HG03558 (cell line): ENCODE results near the gene SLC6A6.

ENCODE experiments used
- ATAC-seq: cut with Tn5 transposase; IDR thresholded peaks from one replicate; pipeline ENCODE4 v1.9.1; 2021; ENCODE audit warnings: moderate number of reproducible peaks; ENCODE audit not compliant: unreplicated experiment; ENCODE audit errors: extremely low read depth

Gene SLC6A6

DNA sequence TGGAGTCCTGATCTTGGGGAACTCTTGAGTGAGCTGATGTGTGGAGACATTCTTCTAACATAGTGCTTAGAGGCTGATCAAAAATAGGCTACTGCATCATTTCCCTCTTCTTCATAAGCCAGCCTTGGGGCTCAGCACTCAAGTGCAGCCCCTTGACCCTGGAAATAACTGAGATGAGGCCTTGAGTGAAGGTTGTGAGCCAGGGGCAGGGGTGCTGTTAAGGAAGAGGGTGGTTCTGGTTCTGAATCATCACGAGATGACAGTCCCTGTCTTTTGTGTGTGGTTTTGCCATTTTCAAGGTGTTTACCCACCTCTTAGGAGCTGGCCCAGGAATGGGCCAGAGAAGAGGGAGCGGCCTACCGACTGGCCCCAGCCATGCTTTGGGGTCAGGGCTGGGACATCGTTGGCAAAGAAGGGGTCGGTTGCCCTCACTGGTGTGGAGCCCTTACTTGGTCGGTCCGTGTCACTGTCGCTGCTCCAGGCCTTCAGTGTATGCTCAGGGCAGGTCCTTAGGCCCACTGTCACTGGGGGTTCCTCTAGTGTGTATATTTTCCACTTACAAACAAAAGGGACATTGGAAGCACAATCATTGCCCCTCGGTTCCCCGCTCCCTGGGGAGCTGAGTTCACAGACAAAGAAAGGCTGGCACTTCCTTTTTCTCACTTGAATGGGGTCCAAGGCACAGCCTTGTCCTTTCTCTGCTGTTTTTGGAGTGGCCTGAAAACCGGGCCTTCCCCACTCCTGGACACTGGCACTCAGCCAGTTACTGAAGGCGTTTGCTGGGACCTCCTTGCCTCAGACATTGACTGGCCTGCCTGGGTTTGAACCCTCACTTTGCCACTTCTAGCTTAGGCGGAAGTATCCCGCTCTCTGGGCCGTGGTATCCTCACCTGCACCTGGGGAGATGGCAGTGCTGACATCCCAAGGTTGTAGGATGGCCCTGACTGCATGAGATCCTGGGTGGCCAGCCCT is 46.6 kb downstream of the SLC6A6 start:
- no peak for ATAC-seq

DNA sequence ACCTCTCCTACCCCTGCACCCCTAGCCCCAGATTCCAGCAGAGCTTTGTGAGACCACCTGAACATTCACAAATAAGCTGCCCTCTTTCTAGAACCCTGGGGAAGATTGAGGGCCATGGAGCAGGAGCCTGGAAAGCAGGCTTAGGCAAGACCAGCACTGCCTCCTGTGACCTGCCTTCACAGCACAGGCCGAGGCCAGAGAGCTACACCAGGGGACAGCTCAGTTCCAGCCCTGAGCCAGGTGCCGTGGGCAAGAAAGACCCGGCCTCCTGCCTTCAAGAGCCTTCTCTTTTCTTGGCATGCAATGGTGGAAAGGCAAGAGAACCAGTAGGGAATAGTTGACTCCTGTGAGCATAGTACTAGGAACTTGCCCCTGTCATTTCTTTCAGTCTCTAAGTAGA is 48.1 kb downstream of the SLC6A6 start:
- ATAC-seq = no peak

- no peak for ATAC-seq
These were observed 48.7 kb downstream of the SLC6A6 start for GRCh38 chr3:14450922-14451606.

DNA sequence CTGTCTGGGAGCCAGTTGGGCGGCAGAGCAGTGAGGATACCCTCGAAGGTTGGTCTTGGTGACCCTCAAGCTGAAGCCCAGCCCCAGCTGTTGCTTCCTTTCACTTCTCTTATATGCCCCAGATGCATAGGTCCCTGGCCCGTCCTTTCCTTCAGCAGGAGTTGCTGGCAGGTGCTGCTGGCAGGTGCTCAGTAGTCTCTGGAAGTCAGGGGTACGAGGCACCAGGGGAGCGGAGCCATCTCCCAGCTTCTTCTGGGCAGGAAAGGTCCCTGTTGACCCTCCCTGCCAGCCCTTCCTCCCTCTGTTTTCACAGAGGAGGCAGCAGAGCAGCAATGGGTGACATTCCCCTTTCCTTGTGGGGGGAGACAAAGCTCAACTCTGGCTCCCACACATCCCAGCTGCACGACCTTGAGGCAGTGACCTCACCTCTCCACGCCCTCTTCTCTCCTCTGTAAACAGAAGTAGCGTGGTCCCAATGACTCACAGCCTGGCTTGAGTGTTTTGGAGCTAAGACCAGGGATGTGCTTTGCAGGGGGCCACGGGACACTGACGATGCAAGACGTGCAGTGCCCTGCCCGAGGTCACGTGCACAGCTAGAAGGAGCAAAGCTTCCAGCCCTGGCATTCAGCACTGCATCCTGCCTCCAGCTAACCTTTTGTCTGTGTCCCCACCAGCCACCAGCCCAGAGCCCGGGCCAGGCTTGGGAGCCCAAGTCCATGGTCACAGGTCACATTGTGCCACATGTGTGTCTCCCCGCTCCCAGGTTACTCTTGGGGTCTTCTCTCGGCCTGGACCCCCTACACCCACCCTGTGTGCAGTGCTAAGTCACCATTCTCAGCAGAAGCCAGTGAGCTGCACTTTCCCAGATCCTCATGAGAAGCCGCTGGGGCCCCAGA is 49.7 kb downstream of the SLC6A6 start:
- ATAC-seq = no peak

- ATAC-seq = no peak
These were observed 50.6 kb downstream of the SLC6A6 start for GRCh38 chr3:14452740-14453710.

GRCh38 chr3:14453876-14454638 is 51.7 kb downstream of the SLC6A6 start:
- ATAC-seq = no peak

DNA sequence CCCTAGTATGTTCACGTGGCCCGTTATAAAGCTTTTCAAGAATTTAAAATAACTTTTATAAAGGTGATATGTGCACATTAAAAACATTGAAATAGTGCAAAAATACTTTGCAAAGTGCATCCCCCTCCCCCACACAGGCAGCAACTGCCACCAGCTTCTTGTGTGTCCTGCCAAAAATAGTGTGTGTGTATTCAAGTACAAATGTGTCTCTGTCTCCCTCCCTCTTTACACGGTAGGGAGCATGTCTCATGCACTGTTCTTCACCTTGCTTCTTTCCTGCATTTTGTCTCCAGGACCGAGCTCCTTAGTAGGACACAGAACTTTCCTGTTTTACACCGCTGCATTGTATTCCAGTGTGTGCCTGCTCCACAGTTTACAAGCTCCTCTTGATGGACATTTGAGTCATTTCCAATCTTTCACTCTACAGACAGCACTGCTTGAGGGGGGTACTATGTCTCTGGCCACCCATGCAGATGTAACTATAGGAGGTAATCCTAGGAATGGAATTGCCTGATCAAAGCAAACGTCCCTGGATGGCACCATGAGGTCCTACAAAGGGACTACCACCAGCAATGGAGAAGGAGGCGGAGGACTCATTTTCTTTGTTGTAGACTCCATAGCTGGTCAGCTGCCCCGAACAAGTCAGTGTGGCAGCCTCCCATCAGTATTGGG is 52.4 kb downstream of the SLC6A6 start:
- no peak for ATAC-seq

GRCh38 chr3:14455571-14456317 is 53.3 kb downstream of the SLC6A6 start:
- no peak for ATAC-seq

- ATAC-seq = no peak
These were observed 54.4 kb downstream of the SLC6A6 start for GRCh38 chr3:14456794-14457193.

DNA sequence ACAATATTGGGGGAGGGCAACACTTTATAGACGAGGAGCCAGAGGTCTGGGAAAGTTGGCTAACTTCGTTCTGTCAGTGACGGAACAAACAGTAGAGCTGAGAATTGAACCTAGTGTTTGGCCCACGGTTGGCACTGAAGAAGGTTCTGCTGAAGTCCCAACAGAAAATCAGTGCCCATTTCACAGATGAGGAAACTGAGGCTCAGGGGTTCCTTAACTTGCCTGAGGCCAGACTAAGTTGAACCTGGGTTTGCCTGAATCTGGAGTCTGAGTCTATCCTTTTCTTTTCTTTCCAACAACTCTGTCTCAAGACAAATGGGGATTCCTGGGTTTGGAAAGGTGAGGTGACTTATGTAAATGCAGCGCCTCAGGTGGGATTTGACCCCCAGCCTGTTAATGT is 55.1 kb downstream of the SLC6A6 start:
- no peak for ATAC-seq

DNA sequence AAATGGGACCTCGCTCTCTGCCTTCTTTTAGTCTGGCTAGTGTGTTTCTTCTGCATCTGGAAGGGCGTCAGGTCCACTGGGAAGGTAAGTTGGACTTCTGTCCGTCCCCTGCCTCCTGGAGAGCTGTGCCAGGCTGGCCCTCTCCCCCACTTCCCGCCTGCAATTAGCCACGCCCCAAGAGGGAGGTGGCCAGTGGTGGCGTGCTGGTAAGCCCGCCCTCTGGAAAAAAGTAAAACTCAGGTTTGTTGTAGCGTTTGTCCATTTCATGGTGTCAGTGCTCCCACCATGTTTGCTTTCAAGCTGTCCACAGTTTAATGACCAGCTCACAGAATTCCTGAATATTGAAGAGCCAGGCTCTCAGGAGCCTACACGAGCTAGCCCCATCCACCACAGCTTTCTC is 55.6 kb downstream of the SLC6A6 start:
- no peak for ATAC-seq

DNA sequence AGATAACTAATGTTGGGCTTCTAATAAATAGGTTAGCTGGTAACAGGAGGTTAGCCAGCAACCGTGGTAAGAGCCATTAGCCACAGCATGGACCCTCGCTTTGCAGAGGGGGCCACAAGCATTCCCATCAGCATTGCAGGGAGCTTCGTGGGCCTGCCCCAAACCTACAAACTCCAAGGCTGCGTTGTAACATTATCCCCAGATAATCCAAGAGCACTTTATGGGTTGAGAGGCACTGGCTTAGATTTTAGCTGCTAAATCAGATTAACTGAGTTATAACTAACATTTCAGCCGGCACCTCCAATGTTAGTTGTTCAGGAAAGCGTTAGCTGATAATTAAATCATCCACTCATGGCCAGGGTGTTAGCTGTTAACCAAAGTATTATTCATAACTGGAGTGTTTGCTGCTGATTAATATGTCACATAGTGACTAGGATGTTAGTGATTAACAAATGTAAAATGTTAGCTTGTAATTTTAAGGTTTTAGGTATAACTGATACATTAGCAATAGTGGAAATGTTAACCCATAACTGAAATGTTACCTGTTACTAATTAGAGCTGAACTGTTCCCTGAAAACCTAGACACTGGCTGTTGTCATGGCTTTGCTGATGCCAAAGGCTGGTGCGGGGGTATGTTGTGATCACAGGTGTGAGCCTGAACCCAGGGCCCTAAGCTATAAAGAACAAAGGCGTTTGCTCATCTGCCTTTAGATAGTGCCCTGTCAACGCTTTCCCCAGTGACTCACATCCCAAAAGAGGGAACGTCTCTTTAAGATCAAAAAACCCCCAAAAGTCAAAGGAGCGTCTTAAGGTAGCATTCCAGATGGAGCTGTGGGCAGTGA is 56.2 kb downstream of the SLC6A6 start:
- no peak for ATAC-seq

GRCh38 chr3:14459384-14459783 is 57.0 kb downstream of the SLC6A6 start:
- no peak for ATAC-seq

DNA sequence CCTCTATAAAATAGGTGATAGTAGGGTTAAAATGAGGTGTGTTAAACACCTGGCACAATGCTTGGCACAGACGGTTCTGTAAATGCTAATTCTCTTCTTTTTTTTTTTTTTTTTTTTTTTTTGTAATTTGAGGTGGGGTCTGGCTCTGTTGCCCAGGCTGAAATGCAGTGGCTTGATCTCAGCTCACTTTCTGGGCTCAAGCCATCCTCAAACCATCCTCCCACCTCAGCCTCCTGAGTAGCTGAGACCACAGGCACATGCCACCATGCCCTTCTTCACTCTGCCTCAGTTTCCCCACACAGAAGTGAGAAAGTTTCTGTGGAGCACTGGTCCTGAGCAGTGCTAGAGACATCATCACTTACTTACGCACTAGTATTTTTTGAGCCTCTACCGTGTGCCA is 57.4 kb downstream of the SLC6A6 start:
- ATAC-seq = no peak

DNA sequence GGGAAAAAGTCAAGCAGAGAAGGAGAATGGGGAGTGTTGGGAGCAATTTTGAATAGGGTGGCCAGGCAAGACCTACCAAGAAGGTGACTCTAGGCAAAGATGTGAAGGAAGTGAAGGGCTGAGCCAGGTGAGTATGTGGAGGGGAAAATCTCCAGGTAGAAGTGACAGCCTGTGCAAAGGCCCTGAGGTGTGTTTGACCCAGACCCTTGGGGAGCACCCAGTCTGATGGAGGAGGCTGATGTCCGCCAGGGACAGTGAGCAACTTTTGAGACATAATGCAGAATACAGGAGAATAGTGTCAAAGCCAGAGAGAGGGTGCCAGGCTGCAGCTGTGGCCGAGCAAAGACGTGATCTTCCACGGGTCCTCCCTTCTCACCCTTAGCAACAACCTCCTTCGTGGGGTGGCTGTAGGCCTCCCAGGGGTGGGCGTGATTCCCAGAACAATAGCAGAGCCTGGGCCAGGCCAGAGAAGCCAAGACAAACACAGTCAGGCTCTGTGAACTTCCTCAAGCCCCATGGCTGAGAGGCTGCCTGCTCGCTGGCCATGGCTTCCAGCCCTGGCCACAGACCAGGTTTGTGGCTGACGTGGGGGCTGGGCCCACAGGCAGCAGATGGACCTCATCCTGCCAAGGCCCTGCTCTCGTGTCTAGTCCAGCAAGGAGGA is 58.1 kb downstream of the SLC6A6 start:
- no peak for ATAC-seq
